BLaER1 treated with 17β-estradiol and CSF1 and Interleukin-3, amounts not matched to agents 10 nM and 100 nM (cell line): Measurements from ENCODE around the gene PTPN7.
"Not testable (repeated sequence)": the region's sequence is repeated elsewhere in the genome, so short reads cannot be mapped to it uniquely, and the experiment has no call there.

Experiments
- H3K27ac ChIP-seq, 11 experiments: shearing (Covaris generic); formaldehyde crosslinking; 2 replicates each; pipeline ENCODE4 v1.8.1; 2022
- H3K27me3 ChIP-seq, 11 experiments: shearing (Covaris generic); formaldehyde crosslinking; 2 replicates each; pipeline ENCODE4 v1.8.1; 2022
- H3K36me3 ChIP-seq, 11 experiments: shearing (Covaris generic); formaldehyde crosslinking; 2 replicates each; pipeline ENCODE4 v1.8.1; 2022
- H3K4me1 ChIP-seq, 10 experiments: shearing (Covaris generic); formaldehyde crosslinking; 2 replicates each; pipeline ENCODE4 v1.8.1; 2022
- H3K4me2 ChIP-seq, 11 experiments: shearing (Covaris generic); formaldehyde crosslinking; 2 replicates each; pipeline ENCODE4 v1.8.1; 2022
- H3K4me3 ChIP-seq, 10 experiments: shearing (Covaris generic); formaldehyde crosslinking; 2 replicates each; pipeline ENCODE4 v1.8.1; 2022
- H3K9ac ChIP-seq, 11 experiments: shearing (Covaris generic); formaldehyde crosslinking; 2 replicates each; pipeline ENCODE4 v1.8.1; 2022
- H3K9me3 ChIP-seq, 11 experiments: shearing (Covaris generic); formaldehyde crosslinking; replicated peaks in 1 of 11; 2 replicates each; pipeline ENCODE4 v1.8.1; 2022
- H4K20me1 ChIP-seq, 11 experiments: shearing (Covaris generic); formaldehyde crosslinking; 2 replicates each; pipeline ENCODE4 v1.8.1; 2022
- Cebpa-rat ChIP-seq, 11 experiments: shearing (Covaris generic); IDR thresholded peaks; 2 replicates each; pipeline ENCODE4 v1.8.1; 2022

The PTPN7 gene

DNA sequence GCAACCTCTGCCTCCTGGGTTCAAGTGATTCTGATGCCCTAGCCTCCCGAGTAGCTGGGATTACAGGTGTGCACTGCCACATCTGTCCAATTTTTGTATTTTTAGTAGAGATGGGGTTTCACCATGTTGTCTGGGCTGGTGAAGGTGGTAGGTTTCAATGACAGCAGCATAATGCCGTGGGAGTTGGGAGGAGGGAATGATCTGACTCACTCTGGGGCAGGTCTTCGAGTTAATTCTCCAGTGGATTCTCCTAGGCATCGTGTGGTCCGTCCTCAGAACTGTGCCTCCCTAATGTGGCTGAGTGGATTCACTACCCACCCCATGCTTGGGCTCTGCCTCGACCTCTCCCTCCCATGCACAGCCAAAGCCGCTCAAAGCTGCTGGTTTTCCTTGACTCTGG is 39.4 kb downstream of the PTPN7 start:
- TF ChIP-seq Cebpa-rat (IDR thresholded peaks at IDR 0.05), result no peak
- Histone ChIP-seq H3K4me1 (peaks cover 0 to 1% (median 0%) of the 10 kb centered on the region in 10 experiments; a peak in 4 of 20 replicates), H3K9me3 (no peaks in the 10 kb centered on the region), H3K4me3 (no peak overlapping the region), H3K27me3 (no peaks in the 10 kb centered on the region), H4K20me1 (no peaks in the 10 kb centered on the region), H3K4me2 (no peak overlapping the region), H3K9ac (no peak overlapping the region), H3K36me3 (no peaks in the 10 kb centered on the region), H3K27ac (no peak overlapping the region)

DNA sequence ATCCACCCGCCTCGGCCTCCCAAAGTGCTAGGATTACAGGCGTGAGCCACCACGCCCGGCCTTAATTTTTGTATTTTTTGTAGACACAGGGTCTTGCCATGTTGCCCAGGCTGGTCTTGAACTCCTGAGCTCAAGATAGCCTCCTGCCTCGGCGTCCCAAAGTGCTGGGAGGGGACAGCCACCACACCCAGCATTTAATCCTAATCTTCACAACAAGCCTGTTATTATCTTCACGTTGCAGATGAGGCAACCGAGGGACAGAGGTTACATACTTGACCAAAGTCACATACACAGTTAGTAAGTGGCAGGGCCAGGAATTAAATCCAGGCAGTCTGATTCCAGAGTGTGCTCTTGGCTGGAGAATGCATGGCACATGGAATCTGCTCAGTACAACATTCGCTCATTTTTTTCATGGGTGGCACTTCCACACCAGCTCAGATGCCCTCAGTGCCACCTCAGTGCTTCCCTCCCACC is 42.5 kb downstream of the PTPN7 start:
- Histone ChIP-seq H3K9ac (no peak overlapping the region), H3K4me2 (no peak overlapping the region), H3K27me3 (no peaks in the 10 kb centered on the region), H3K36me3 (no peaks in the 10 kb centered on the region), H3K4me1 (0 out of 20 replicates have a peak, but pooled peaks cover 0 to 6% (median 0%) of the 10 kb centered on the region in 10 experiments), H4K20me1 (no peaks in the 10 kb centered on the region), H3K4me3 (no peak overlapping the region), H3K9me3 (no peaks in the 10 kb centered on the region), H3K27ac (no peak overlapping the region)
- no peak for TF ChIP-seq Cebpa-rat (IDR thresholded peaks at IDR 0.05)

DNA sequence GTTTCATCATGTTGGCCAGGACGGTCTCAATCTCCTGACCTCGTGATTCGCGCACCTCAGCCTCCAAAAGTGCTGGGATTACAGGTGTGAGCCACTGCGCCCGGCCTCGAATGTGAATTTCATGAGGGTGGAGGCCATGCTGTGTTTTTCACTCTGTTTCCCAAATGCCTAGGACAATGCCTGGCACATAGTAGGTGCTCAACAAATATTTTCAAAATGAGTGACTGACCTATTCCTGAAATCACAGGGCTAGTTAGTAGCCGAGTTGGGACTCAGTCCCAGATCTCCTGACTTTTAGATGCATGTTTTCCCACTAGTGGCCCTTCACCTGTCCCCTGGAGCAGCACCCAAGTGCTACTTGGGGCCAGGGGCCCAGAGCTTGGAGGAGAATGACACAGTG is 44.1 kb downstream of the PTPN7 start:
- Histone ChIP-seq H3K4me1 (0 out of 20 replicates have a peak, but pooled peaks cover 0 to 6% (median 0%) of the 10 kb centered on the region in 10 experiments), H3K27me3 (no peaks in the 10 kb centered on the region), H3K4me2 (no peak overlapping the region), H3K9ac (no peak overlapping the region), H3K27ac (no peak overlapping the region), H3K4me3 (no peak overlapping the region), H3K9me3 (no peaks in the 10 kb centered on the region), H3K36me3 (no peaks in the 10 kb centered on the region), H4K20me1 (no peaks in the 10 kb centered on the region)
- TF ChIP-seq Cebpa-rat (IDR thresholded peaks at IDR 0.05), result no peak

DNA sequence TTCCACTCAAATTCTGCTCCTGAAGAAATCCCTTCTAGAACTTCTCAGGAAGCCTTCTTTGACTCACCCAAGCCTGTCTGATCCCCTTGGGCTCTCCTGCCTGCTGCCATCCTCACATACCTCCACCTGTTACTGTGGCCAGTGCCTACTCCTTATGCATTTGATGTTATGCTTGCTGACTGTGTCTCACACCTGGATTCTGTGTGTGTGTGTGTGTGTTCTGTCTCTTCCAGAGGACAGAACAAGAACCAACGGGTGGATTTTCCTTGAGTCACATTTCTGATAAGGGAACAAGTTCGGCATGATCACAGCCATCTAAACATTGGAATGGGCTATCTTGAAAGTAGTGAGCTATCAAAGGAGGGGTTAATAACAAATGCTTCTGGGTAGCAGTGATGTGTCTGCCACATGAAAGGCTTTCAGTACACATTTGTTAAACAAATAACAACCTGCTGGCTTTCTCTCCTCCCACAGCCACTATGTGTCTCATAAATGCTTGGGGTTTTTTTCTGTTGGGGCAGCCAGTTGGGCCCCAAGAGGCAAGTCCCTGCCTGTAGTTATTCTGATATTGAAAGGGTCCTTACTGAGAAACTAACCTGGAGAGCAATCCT is 46.6 kb downstream of the PTPN7 start:
- Histone ChIP-seq H3K4me1 (0 out of 20 replicates have a peak, but pooled peaks cover 0 to 6% (median 0%) of the 10 kb centered on the region in 10 experiments), H3K9me3 (no peaks in the 10 kb centered on the region), H3K4me2 (no peak overlapping the region)

GRCh38 chr1:202112859-202113689 is 47.3 kb downstream of the PTPN7 start:
- Histone ChIP-seq H3K27ac (no peak overlapping the region), H3K4me2 (no peak overlapping the region), H3K27me3 (no peaks in the 10 kb centered on the region)

More for the DNA sequence above, 46.6 kb downstream of the PTPN7 start:
- Histone ChIP-seq H3K27me3 (no peaks in the 10 kb centered on the region), H3K9ac (no peak overlapping the region), H4K20me1 (no peaks in the 10 kb centered on the region), H3K4me3 (no peak overlapping the region), H3K36me3 (no peaks in the 10 kb centered on the region), H3K27ac (no peak overlapping the region)
- no peak for TF ChIP-seq Cebpa-rat (IDR thresholded peaks at IDR 0.05)

GRCh38 chr1:202111589-202111988 is 48.8 kb downstream of the PTPN7 start:
- H3K27me3 ChIP-seq, H3K36me3 ChIP-seq, H3K9ac ChIP-seq, H3K4me1 ChIP-seq, H3K9me3 ChIP-seq, H3K4me2 ChIP-seq, H3K27ac ChIP-seq, H3K4me3 ChIP-seq, H4K20me1 ChIP-seq: not testable (repeated sequence)

More at GRCh38 chr1:202112859-202113689, 47.3 kb downstream of the PTPN7 start:
- Histone ChIP-seq H3K4me3 (no peak overlapping the region), H4K20me1 (no peaks in the 10 kb centered on the region), H3K36me3 (no peaks in the 10 kb centered on the region), H3K9ac (no peak overlapping the region), H3K9me3 (no peaks in the 10 kb centered on the region), H3K4me1 (0 out of 20 replicates have a peak, but pooled peaks cover 0 to 6% (median 0%) of the 10 kb centered on the region in 10 experiments)
- TF ChIP-seq Cebpa-rat (IDR thresholded peaks at IDR 0.05), result no peak

DNA sequence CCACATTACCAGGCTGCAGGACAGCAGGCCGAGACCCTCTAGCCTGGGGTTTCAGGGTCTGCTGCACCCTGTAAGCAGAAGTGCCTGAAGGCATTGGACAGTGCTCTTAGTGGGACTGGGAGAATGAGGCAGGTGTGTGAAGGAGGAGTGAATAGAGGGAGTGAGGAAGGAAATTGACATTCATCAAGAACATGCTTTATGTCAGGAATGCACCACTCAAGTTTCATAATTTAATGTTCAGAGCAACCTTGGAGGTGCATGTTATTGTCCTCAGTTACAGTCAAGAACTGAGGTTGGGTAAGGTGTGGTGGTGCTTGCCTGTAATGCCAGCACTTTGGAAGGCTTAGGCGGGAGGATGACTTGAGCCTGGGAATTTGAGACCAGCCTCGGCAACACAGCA is 49.4 kb downstream of the PTPN7 start:
- no peaks in the 10 kb centered on the region for H3K36me3 ChIP-seq
- H4K20me1 ChIP-seq, result no peaks in the 10 kb centered on the region
- H3K4me2 ChIP-seq, result no peak overlapping the region
- no peak for TF ChIP-seq Cebpa-rat (IDR thresholded peaks at IDR 0.05)
- H3K4me3 ChIP-seq, result no peak overlapping the region
- no peaks in the 10 kb centered on the region for H3K9me3 ChIP-seq
- H3K4me1 ChIP-seq, result 0 out of 20 replicates have a peak, but pooled peaks cover 0 to 6% (median 0%) of the 10 kb centered on the region in 10 experiments
- H3K9ac ChIP-seq, result no peak overlapping the region
- H3K27ac ChIP-seq, result no peak overlapping the region
- no peaks in the 10 kb centered on the region for H3K27me3 ChIP-seq

DNA sequence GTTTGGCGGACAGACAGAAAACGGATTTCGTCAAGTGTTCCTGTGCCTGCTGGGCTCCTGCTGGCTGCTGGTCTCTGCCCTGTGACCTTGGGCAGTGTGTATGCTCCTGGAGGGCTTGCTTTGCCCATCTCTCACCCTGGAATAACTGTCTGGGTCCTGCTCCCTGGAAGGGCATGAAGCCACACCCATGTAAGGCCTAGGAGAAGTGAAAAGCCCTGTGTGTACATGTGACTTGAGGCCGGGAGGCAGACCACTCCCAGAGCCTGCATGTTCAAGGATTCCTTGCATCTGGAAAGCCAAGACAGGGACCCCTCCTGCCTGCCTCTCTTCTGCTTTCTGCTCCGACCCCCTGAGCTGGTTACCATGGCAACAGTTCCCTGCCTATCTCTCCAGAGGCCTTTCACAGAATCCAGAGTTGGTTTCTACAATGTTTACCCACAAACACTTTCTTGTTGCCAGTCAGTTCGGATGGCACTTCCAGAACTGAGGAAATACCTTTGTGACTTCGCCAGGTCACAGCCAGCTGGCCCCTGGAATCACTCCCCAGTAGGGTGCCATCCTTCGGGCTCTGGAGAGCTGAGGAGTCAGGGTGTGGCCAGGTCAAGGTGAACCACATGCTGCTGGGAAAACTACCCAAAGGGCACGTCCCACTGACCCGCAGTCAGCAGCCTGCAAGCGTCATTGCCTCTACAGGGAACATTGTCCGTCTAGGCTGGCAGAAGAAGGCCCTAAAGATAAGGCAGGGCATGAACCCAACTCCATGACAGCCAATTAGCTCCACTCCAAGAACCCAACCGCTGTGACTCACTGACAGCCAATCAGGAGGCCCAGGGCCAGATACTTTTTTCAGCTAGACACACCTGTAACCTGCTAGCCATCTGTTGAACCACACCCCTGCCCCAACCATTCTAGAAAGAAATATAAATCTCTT is 52.3 kb downstream of the PTPN7 start:
- Histone ChIP-seq H4K20me1 (no peaks in the 10 kb centered on the region), H3K36me3 (no peaks in the 10 kb centered on the region), H3K9me3 (no peaks in the 10 kb centered on the region), H3K9ac (no peak overlapping the region), H3K4me1 (no peaks in the 10 kb centered on the region), H3K4me2 (no peak overlapping the region), H3K4me3 (no peak overlapping the region), H3K27me3 (no peaks in the 10 kb centered on the region), H3K27ac (no peak overlapping the region)
- TF ChIP-seq Cebpa-rat (IDR thresholded peaks at IDR 0.05), result no peak

GRCh38 chr1:202107321-202107761 is 53.1 kb downstream of the PTPN7 start:
- Histone ChIP-seq H4K20me1 (no peaks in the 10 kb centered on the region), H3K36me3 (no peaks in the 10 kb centered on the region), H3K9me3 (no peaks in the 10 kb centered on the region), H3K4me2 (no peak overlapping the region), H3K9ac (no peak overlapping the region), H3K4me1 (no peaks in the 10 kb centered on the region), H3K4me3 (no peak overlapping the region), H3K27me3 (no peaks in the 10 kb centered on the region), H3K27ac (no peak overlapping the region)
- no peak for TF ChIP-seq Cebpa-rat (IDR thresholded peaks at IDR 0.05)
